RWPE1 (cell line): Measurements from ENCODE around the gene KAZN.

Source experiments
- CTCF ChIA-PET: fragments of 350-600 bp; sonication (Branson Sonifier 250); formaldehyde crosslinking; extraction: SDS; loops from one replicate; lab custom pipeline; 2021; lab: Yijun Ruan, JAX
- POLR2A ChIA-PET: fragments of 400-600 bp; formaldehyde crosslinking; extraction: SDS; loops from one replicate; lab custom pipeline; 2020; ENCODE audit warnings: antibody characterized with exemption; ENCODE audit not compliant: low non-redundant PET; lab: Yijun Ruan, JAX
- DNase-seq: peaks from one replicate; pipeline ENCODE4 v3.0.0; 2012; ENCODE audit warnings: low spot score
- H3K27ac ChIP-seq: fragments of 450-650 bp; 2 replicates; pipeline ENCODE4 v1.5.1; 2017
- CTCF ChIP-seq: fragments of 450-650 bp; conservative IDR thresholded peaks from 2 replicates; pipeline ENCODE4 v1.5.1; 2017; ENCODE audit warnings: low read depth, mild to moderate bottlenecking

The KAZN gene

GRCh38 chr1:15077384-15077783 is 478.9 kb downstream of the KAZN start:
- ChIA-PET CTCF (interaction anchor here (1.1 kb wide), 1 partner anchor 450 kb away, joined by 3 read pairs; no protein-coding TSS in a partner anchor), POLR2A (no interaction called here)
- no peak for TF ChIP-seq CTCF
- H3K27ac ChIP-seq, result no peak overlapping the region
- no peak for DNase-seq

DNA sequence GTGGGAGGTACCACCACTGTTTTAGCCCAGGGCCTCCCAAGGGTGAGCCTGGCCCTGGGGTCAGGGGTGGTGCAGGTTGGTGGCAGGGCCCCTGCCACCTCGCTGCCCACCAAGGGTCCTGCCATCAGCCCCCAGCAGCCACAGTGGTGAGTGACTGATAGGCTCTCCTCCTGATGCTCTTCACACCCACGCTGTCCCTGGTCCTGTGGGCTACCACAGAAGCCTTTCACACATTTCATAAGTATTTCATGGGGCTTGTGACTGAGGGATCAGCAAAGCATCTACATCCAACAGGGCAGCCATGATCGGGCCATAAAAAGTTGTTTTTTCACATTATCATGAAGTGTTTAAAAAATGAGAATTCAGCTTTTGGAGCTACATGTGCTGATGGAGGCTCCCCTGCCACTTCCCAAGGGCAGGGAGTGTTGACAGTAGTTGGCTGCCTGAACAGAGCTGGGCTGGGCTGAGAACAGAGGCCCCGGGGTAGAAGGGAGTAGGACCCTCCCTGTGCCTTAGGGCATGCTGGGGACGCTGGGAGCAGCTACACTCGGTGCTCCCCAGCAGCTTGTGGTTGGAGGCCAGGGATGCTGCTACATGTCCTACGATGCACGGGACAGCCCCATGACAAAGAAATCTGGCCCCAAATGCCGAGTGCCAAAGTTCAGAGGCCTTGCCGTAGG is 482.0 kb downstream of the KAZN start:
- POLR2A ChIA-PET, result no interaction called here
- CTCF ChIA-PET, result no interaction called here
- H3K27ac ChIP-seq, result no peak overlapping the region
- TF ChIP-seq CTCF, result no peak
- DNase-seq, result no peak

DNA sequence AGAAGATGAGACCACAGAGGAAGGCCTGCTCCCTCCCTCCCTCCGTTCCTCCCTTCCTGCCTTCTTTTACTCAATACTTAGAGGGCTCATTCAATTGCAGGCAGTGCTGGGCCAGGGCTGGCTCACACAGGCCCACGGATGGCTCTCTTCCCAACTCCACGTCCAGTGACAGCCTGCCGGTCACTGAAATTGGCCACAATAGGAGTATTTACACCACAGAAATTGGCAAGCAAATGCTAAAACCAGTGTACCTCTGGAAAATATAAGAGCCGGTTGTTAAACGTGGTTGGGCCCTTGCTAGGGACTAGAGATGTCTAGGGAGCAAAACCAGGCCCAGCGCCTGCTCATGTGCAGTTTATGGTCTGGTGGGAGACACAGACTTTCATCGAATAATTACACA is 482.6 kb downstream of the KAZN start:
- ChIA-PET CTCF (no interaction called here), POLR2A (no interaction called here)
- H3K27ac ChIP-seq, result no peak overlapping the region
- TF ChIP-seq CTCF, result no peak
- no peak for DNase-seq

GRCh38 chr1:15083578-15083977 is 485.1 kb downstream of the KAZN start:
- no peak overlapping the region for H3K27ac ChIP-seq
- ChIA-PET CTCF (interaction anchor here (0.7 kb wide), 1 partner anchor 202 kb away, joined by 3 read pairs; no protein-coding TSS in a partner anchor), POLR2A (no interaction called here)
- TF ChIP-seq CTCF, result no peak
- DNase-seq, result no peak

GRCh38 chr1:15088281-15088971 is 489.9 kb downstream of the KAZN start:
- ChIA-PET CTCF (interaction anchor here (0.6 to 0.7 kb wide), 2 partner anchors 40 to 53 kb away, joined by 3 read pairs; no protein-coding TSS in a partner anchor), POLR2A (no interaction called here)
- no peak for TF ChIP-seq CTCF
- no peak for DNase-seq
- H3K27ac ChIP-seq, result no peak overlapping the region

- TF ChIP-seq CTCF, result no peak
- H3K27ac ChIP-seq, result no peak overlapping the region
- CTCF ChIA-PET, result interaction anchor here (0.5 kb wide), 1 partner anchor 63 kb away, joined by 3 read pairs; no protein-coding TSS in a partner anchor
- DNase-seq, result no peak
- POLR2A ChIA-PET, result no interaction called here
These were observed 490.9 kb downstream of the KAZN start for GRCh38 chr1:15089258-15089992.
